ENCODE results near the gene SIDT1.
"Not testable (repeated sequence)": the region's sequence is repeated elsewhere in the genome, so short reads cannot be mapped to it uniquely, and the experiment has no call there.

Gene SIDT1

GRCh38 chr3:113600418-113601182 is 68.2 kb downstream of the SIDT1 start:
- no peak for DNase-seq

GRCh38 chr3:113601240-113601639 is 68.9 kb downstream of the SIDT1 start:
- no peak for DNase-seq

- no peak for DNase-seq
Observed at GRCh38 chr3:113602256-113602655, 69.9 kb downstream of the SIDT1 start.

GRCh38 chr3:113602836-113603235 is 70.5 kb downstream of the SIDT1 start:
- no peak for DNase-seq

GRCh38 chr3:113606539-113607218 is 74.3 kb downstream of the SIDT1 start:
- no peak for DNase-seq

- no peak for DNase-seq
Observed at GRCh38 chr3:113607219-113607596, 74.9 kb downstream of the SIDT1 start.

GRCh38 chr3:113614402-113614801 is 82.0 kb downstream of the SIDT1 start:
- no peak for DNase-seq

GRCh38 chr3:113615976-113616375 is 83.6 kb downstream of the SIDT1 start:
- no peak for DNase-seq

- DNase-seq: no peak
Observed at GRCh38 chr3:113617726-113618125, 85.4 kb downstream of the SIDT1 start.

GRCh38 chr3:113620091-113620490 is 87.7 kb downstream of the SIDT1 start:
- DNase-seq: no peak

GRCh38 chr3:113623324-113623723 is 91.0 kb downstream of the SIDT1 start:
- no peak for DNase-seq

GRCh38 chr3:113623811-113624210 is 91.5 kb downstream of the SIDT1 start:
- DNase-seq: no peak

- no peak for DNase-seq
Observed at GRCh38 chr3:113625834-113626233, 93.5 kb downstream of the SIDT1 start.

- peak; percentile 82 for DNase-seq
Observed at GRCh38 chr3:113626503-113627371, 94.4 kb downstream of the SIDT1 start.

GRCh38 chr3:113628316-113628715 is 96.0 kb downstream of the SIDT1 start:
- DNase-seq: no peak

GRCh38 chr3:113628788-113629187 is 96.4 kb downstream of the SIDT1 start:
- no peak for DNase-seq

- DNase-seq: no peak
Observed at GRCh38 chr3:113629584-113630421, 97.4 kb downstream of the SIDT1 start.

- DNase-seq: no peak
Observed at GRCh38 chr3:113630956-113631542, 98.7 kb downstream of the SIDT1 start.

GRCh38 chr3:113631573-113631972 is 99.2 kb downstream of the SIDT1 start:
- DNase-seq: no peak

GRCh38 chr3:113634782-113635474 is 102.6 kb downstream of the SIDT1 start:
- DNase-seq: no peak

- DNase-seq: not testable (repeated sequence)
Observed at GRCh38 chr3:113636034-113636433, 103.7 kb downstream of the SIDT1 start.

GRCh38 chr3:113637756-113638155 is 105.4 kb downstream of the SIDT1 start:
- DNase-seq: no peak
